ENCODE data around the gene VRTN.

Gene VRTN

GRCh38 chr14:74400031-74400685 is 51.9 kb downstream of the VRTN start:
- DNase-seq: no peak

DNA sequence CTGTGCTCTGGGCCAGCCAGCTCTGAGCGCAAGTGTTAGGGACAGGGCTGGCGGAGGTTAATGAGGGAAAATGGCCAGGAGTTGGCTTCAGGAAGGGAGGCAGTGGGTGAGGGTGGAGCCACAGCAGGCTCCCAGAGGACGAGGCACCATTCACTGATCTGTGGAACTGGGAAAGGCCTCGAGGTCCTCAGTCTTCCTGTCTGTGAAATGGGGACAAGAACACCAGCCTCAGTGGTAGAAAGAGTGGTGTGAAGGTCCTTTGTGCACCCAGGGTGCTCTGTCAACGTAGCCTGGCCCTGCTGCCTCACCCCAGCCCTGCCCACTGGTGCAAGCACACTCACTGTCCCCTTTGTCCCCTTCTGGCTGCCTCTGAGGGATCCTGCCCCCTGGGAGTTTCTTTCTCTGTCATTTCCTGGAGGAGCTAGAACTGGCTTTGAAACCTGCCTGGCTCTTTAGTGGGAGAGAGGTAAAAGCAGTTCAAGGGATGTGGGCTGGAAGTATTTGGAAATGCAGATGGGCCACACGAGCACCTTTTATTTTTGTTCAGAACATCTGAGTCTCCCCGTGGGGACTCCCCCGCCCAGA is 52.7 kb downstream of the VRTN start:
- no peak for DNase-seq

DNA sequence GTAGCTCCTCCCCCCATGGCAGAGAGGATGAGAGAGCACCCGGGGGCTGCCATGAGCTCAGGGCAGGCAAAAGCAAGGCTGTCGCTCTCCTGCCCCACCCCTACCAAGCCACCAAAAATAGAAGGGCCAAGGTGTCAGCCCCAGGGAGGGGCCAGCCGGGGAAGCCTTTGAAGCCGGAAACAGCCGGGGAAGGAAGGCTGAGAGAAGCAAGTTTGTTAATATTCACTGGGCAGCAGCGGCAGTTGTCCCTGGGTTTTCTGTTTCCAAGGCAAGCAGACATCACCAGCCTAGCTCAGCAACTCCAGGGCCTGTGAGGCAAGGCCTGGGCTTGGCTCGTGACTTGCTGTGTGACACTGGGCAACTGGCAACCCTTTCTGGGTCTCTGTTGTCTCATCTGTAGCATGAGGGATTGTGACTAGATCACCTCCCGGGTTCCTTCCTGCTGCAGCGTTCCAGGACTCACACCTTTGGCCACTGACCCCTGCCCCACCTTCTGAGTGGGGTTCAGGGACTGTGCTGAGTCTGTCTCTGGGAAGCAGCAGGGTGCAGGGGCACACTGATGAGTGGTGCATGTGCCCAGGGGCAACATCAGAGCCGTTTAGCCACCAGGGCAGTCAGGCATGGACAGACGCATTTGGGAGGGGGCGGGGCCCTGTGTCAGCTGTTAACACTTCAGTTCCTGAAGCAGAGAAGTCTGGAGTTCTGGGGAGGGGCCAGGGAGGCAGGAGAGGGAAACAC is 53.4 kb downstream of the VRTN start:
- peak; percentile 14 to 23 for DNase-seq

- DNase-seq: no peak
Measured at GRCh38 chr14:74402401-74403251, 54.4 kb downstream of the VRTN start.

GRCh38 chr14:74403619-74404417 is 55.5 kb downstream of the VRTN start:
- DNase-seq: no peak

GRCh38 chr14:74404435-74404834 is 56.2 kb downstream of the VRTN start:
- no peak for DNase-seq

DNA sequence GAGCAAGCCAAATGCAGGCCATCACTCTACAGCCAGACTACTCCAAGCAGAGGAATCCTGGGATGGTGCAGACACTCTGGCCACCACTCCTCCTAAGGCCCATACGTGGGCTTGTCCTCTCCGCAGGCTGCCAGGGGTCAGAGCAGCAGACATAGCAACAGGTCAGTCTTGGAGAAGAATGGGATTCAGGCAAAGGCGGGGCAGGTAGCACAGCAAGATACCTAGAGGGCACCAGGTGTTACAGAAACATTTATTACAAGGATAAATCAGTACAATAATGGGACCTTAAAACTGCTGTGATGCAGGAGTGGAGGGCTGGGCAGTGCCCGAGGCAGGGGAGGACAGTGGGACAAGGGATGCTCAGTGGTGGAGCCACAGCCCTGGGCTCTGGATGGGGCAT is 57.4 kb downstream of the VRTN start:
- DNase-seq: no peak

DNA sequence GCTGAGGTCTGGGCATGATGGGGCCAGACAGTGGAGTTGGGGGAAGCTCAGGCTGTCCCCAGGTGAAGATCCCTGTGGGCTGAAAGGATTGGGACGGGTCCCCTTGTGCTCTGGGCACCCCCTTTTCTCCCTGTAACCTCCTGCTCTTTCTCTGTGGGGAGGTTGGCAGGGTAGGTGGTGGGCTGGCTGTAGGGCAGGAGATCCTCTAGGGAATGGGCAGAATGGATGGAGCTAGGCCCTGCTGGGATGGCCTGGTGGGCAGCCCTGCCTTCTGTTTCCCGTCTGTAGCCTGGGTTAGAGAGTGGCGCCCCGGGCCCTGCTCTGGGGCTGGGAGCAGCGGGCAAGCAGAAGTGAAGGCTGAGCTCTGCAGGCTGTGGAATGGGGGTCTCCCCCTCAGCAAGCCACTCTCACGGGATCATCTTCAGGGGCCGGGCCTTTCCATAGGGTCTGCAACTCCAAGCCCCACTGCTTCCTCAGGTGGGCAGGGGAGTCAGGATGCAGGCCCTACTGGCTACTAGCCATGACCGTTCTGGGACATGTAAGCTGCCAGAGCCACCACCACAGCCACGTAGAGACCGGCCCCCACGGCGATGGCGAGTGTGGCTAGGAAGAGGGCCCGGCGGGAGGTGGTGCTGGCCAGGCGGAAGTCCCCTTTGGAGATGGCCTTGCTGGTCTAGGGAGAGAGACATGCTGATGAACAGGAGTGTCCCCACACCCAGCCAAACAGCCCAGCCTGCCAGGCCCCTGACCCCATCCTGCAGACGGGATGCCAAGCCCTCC is 58.9 kb downstream of the VRTN start:
- no peak for DNase-seq

DNA sequence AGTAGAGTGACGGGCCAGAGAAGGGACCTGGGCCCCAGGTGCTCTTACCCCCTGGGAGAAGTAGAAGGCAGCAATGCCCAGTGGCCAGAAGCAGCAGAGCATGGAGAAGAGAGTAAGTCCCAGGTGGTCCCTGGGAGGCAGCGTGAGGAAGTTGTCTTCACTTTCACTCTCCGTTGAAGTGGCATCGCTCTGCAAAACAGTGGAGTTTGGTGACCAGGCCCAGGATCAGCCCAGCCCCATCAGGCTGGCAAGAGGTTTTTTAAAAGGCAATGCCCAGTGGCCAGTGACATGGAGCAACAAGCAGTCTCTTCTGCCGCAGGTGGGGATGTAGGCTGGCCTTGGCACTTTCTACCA is 59.5 kb downstream of the VRTN start:
- no peak for DNase-seq

GRCh38 chr14:74408870-74409269 is 60.6 kb downstream of the VRTN start:
- no peak for DNase-seq

- DNase-seq: no peak
Measured at GRCh38 chr14:74409441-74409840, 61.2 kb downstream of the VRTN start.
